GM19328 (cell line): ENCODE results near the gene CDK19.
"Not testable (repeated sequence)": the region's sequence is repeated elsewhere in the genome, so short reads cannot be mapped to it uniquely, and the experiment has no call there.

Experiments used
- ATAC-seq: cut with Tn5 transposase; IDR thresholded peaks from one replicate; pipeline ENCODE4 v1.9.1; 2021; ENCODE audit warnings: mild to moderate bottlenecking, moderate library complexity; ENCODE audit not compliant: unreplicated experiment

CDK19 gene

DNA sequence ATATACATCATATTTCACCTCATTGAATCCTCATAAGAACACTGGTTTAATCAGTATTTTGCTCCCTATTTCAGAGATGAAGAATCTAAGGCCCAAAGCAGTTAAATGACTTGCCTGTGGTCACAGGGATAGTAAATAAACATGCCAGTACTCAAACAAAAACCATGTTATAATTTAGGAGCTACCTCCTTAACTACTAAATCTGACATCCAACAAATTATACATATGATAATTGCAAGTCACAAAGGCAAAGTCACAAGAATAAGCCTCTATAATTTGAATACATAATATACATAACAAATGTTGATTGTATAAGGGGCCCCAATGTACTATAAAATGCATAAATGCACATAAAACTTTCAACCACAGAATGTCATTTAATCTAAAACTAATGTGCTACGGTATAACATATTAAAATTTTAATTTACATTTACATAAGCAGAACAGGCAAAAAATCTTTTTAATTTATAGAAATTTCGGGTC is 181.5 kb downstream of the CDK19 start:
- no peak for ATAC-seq

GRCh38 chr6:110629153-110629552 is 186.1 kb downstream of the CDK19 start:
- ATAC-seq = no peak

GRCh38 chr6:110628330-110628729 is 186.9 kb downstream of the CDK19 start:
- ATAC-seq = no peak

GRCh38 chr6:110626442-110626841 is 188.8 kb downstream of the CDK19 start:
- no peak for ATAC-seq

DNA sequence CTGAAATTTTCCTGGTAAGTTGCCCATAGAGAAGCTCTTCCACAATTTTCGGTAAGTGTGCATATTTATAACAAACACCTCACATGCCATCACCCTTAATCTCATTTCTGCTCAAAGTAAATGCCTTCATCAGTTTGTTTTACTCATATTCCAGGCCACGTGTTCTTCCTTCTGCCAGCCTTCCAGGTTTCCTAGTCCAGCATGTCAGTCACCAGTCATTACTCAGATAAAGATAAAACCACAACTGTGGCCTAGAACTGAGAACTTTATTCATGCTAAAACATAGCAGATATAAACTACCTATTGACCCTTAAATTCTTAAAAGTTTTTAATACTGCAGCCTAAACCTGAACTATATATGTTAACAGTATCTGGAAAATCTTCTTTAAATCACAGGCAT is 189.4 kb downstream of the CDK19 start:
- ATAC-seq = no peak

GRCh38 chr6:110622912-110623578 is 192.2 kb downstream of the CDK19 start:
- no peak for ATAC-seq

DNA sequence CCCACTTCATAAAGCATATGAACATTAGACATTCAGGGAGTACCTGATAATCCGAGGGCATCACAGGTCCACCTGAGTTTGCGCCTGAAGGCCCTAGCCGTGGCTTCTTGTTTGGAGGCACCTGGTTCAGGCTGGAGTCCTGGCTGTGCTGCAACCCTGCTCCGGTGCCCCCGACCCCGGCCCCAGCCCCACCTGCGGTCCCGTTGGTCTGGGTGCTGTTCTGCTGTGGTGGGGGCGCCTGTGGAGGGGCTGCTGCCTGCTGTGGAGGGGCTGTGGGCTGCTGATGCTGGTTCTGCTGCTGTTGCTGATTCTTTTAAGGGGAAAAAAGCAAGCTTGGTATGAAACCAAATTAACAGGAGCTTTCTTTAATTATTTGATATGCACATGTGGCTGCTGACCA is 194.2 kb downstream of the CDK19 start:
- ATAC-seq = no peak

DNA sequence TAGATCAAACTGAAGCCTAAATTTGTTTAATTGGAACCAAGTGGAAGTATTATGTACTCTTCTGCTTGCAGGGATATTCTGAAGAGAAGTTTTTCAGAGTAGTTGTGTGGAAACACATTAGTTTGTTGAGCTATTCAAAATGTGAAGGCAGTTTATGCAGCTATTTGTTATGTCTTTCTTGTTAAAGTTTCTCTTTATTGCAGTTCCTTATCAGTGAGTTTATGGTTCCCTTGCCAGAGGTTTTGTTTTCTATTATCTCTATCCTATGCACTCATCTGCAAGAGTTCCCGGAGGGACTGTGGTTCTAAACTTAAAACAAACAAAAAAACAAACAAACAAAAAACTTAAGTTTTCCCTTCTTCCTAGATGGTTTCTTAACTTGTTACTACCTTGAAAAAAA is 195.2 kb downstream of the CDK19 start:
- ATAC-seq = no peak

DNA sequence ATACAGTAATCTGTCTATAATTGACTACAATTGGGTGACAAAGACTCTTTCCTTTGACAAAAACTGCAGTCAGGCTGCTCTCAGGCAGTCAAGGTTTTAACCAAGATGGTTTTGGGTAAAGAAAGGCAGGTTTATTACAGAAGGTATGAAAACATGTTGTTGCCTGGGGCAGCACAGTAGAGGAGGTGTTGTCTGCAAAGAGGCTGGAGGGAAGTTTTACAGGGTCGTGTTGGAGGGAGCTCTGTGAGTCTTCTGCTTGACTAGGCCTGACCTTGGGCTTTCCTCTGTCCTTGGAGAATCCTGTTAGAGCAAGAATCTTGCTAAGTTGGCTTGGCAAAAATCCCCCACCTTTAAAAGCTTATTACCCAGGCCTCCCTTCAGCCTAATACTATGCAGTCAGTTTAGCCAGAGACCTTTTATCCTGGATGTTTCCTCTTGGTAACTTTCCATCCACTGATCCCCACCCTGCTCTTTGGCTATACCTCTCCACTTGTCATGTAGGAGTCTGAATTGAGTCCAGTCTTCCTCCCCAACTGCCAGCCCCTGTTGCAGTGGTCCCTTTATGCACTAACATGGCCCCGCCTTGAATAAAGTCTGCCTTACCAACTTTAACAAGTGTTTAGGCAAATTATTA is 195.9 kb downstream of the CDK19 start:
- no peak for ATAC-seq

- ATAC-seq = no peak
Measured at GRCh38 chr6:110618591-110619267, 196.5 kb downstream of the CDK19 start.

GRCh38 chr6:110617057-110617456 is 198.2 kb downstream of the CDK19 start:
- ATAC-seq = peak; percentile 52

DNA sequence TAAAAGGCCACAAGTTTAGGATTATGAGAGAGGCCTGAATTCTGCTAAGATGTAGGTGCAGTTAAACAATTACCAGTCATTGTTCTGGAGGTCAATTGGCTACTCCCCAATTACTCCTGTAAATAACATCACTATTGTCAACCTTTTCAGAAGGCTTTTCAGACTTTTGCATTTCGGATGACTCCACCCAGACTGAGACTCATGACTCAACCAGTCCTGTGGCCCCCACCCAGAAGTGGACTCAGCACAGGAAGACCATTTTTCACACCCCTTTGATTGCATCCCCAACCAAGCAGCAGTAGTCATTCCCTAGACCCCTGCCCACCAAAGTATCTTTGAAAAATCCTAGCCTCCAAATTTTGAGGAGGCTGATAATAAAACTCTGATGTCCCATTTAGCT is 199.5 kb downstream of the CDK19 start:
- no peak for ATAC-seq

DNA sequence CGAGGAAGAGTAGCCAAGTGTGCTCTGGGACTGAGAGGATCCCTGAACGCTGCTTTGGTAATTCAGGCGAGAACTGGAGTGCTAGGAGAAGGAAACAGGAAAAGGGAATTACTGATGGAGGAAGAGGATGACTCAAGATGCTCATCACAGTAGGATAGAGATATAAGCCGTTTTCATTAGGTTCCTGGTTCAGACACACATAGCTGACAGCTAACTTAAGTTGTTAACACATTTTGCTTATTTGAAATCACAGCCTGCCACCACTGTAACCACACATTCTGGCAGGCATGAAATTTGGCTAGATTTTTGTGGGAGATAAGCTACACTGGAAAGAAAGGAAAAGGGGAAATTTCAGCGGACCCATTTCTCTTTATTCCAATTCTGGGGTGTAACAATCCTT is 200.7 kb downstream of the CDK19 start:
- ATAC-seq = no peak

- no peak for ATAC-seq
Measured at GRCh38 chr6:110614106-110614505, 201.2 kb downstream of the CDK19 start.

GRCh38 chr6:110613356-110613755 is 201.9 kb downstream of the CDK19 start:
- ATAC-seq = no peak

GRCh38 chr6:110612298-110612697 is 203.0 kb downstream of the CDK19 start:
- no peak for ATAC-seq

- ATAC-seq = no peak
Measured at GRCh38 chr6:110609101-110609500, 206.2 kb downstream of the CDK19 start.

DNA sequence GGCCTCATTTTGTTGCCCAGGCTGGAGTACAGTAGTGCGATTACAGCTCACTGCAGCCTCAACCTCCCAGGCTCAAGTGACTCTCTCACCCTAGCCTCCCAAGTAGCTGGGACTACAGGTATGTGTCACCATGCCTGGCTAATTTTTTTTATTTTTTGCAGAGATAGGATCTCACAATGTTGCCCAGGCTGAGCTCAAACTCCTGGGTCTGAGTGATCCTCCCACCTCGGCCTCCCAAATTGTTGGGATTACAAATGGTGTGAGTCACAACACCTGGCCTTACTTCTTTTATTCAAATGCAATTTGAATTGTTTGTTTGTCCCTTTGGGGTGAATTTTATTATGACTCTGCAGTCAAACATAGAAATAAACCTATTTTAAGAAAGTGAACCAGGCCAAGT is 207.1 kb downstream of the CDK19 start:
- ATAC-seq = no peak

- no peak for ATAC-seq
Measured at GRCh38 chr6:110606151-110606550, 209.1 kb downstream of the CDK19 start.

DNA sequence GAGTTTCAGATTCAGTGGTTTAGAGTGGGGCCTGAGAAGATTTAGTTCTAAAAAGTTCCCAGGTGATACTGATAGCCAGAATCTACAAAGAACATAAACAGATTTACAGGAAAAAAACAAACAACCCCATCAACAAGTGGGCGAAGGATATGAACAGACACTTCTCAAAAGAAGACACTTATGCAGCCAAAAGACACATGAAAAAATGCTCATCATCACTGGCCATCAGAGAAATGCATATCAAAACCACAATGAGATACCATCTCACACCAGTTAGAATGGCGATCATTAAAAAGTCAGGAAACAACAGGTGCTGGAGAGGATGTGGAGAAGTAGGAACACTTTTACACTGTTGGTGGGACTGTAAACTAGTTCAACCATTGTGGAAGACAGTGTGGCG is 214.6 kb downstream of the CDK19 start:
- ATAC-seq = not testable (repeated sequence)

- ATAC-seq = no peak
Measured at GRCh38 chr6:110597761-110598160, 217.5 kb downstream of the CDK19 start.

DNA sequence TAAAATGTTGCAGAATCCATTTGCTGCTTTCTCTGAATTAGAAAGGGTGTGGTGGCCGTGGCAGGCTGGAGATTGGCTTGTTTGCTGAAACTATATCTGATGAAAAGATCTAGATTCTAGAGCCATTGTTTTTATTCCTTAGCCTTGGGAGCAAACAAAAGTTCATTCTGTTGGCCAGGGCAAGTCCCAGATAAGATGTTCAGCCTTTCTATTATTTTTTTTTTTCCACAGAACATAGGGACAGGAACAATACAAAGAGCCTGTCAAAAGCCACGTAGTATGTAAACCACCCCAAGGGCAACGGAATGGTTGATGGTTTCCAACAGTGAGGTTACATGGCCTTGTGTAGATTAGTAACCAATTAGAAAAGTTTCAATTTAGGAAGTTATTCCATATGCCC is 218.9 kb downstream of the CDK19 start:
- no peak for ATAC-seq
